H1 (cell line): ENCODE results near the gene TMEM114. TPM values are rescaled to one million over a fixed set of nuclear protein-coding genes. Genes with fewer than 3 reads are reported as not detected.

ENCODE experiments used
- CTCF ChIA-PET: fragments of 300-600 bp; sonication (Branson Sonifier 250); formaldehyde crosslinking; loops from one replicate; lab custom pipeline; 2021; ENCODE audit not compliant: partially characterized antibody; lab: Charles Lee
- POLR2A ChIA-PET: fragments of 300-600 bp; sonication (Branson Sonifier 250); formaldehyde crosslinking; loops from one replicate; lab custom pipeline; 2021; ENCODE audit warnings: inconsistent platforms; ENCODE audit not compliant: partially characterized antibody; lab: Charles Lee
- DNase-seq, 2 experiments: peaks; one replicate each; pipeline versions ENCODE4 v3.0.0 to v3.0.0-alpha.2; 2010 to 2022; ENCODE audit warnings: low spot score in 2 of 2, low read depth in 1 of 2, mixed read lengths in 1 of 2
- FAIRE-seq: peaks from 2 replicates; lab custom pipeline; 2011; peaks lifted over from hg19 to GRCh38; lab: Jason Lieb, UNC
- H2AFZ ChIP-seq: 2 replicates; pipeline ENCODE4 v1.8.1; 2012; ENCODE audit warnings: low read length, inconsistent platforms
- H2AK5ac ChIP-seq: 2 replicates; pipeline ENCODE4 v1.6.1; 2013; ENCODE audit warnings: low read depth, low read length
- H2BK120ac ChIP-seq: replicated peaks from 2 replicates; pipeline ENCODE3; 2013; ENCODE audit warnings: low read depth, low read length, inconsistent platforms
- H2BK12ac ChIP-seq: 2 replicates; pipeline ENCODE4 v1.6.1; 2013; ENCODE audit warnings: low read depth, low read length
- H2BK15ac ChIP-seq: 2 replicates; pipeline ENCODE4 v1.6.1; 2013; ENCODE audit warnings: low read length
- H2BK20ac ChIP-seq: 2 replicates; pipeline ENCODE4 v1.6.1; 2013; ENCODE audit warnings: low read length
- H2BK5ac ChIP-seq: 2 replicates; pipeline ENCODE4 v1.6.1; 2013; ENCODE audit warnings: low read depth, low read length
- H3K14ac ChIP-seq: 2 replicates; pipeline ENCODE4 v1.6.1; 2013; ENCODE audit warnings: inconsistent platforms; ENCODE audit not compliant: insufficient read length
- H3K18ac ChIP-seq: 2 replicates; pipeline ENCODE4 v1.6.1; 2013; ENCODE audit warnings: low read length; ENCODE audit errors: extremely low read depth
- H3K23ac ChIP-seq: 2 replicates; pipeline ENCODE4 v1.6.1; 2013; ENCODE audit warnings: inconsistent platforms; ENCODE audit not compliant: insufficient read length
- H3K23me2 ChIP-seq: 2 replicates; pipeline ENCODE4 v1.6.1; 2013; ENCODE audit warnings: low read depth, low read length
- H3K27ac ChIP-seq: 2 replicates; pipeline ENCODE4 v1.6.1; 2011; ENCODE audit warnings: low read depth, low read length, inconsistent platforms
- H3K27me3 ChIP-seq, 4 experiments: replicated peaks in 1 of 4; 1 replicate in 1 of 4; 2 replicates in 3 of 4; pipeline versions ENCODE4 v1.6.1 to v1.8.1; 2011 to 2013; ENCODE audit warnings: low read length in 3 of 4, mild to moderate bottlenecking in 3 of 4, inconsistent platforms in 2 of 4, mixed read lengths in 2 of 4, moderate library complexity in 1 of 4; ENCODE audit not compliant: control insufficient read depth in 3 of 4, insufficient read depth in 3 of 4; ENCODE audit errors: extremely low read depth in 1 of 4
- H3K36me3 ChIP-seq, 4 experiments: 2 replicates each; pipeline versions ENCODE4 v1.6.1 to v1.8.1; 2011 to 2013; ENCODE audit warnings: mild to moderate bottlenecking in 4 of 4, low read length in 3 of 4, moderate library complexity in 2 of 4, control low read depth in 1 of 4, inconsistent platforms in 1 of 4; ENCODE audit not compliant: insufficient read depth in 4 of 4, control insufficient read depth in 2 of 4
- H3K4ac ChIP-seq: replicated peaks from 2 replicates; pipeline ENCODE3; 2013; ENCODE audit warnings: low read length, low read depth, mixed read lengths, inconsistent platforms; ENCODE audit not compliant: insufficient read length
- H3K4me1 ChIP-seq, 4 experiments: replicated peaks in 1 of 4; 1 replicate in 1 of 4; 2 replicates in 3 of 4; pipeline versions ENCODE4 v1.6.1 to v1.8.1; 2011 to 2013; ENCODE audit warnings: low read length in 3 of 4, inconsistent platforms in 2 of 4, mixed read lengths in 1 of 4; ENCODE audit not compliant: insufficient read depth in 4 of 4, control insufficient read depth in 3 of 4
- H3K4me2 ChIP-seq, 2 experiments: 2 replicates each; pipeline versions ENCODE4 v1.6.1 to v1.8.1; 2011 to 2013; ENCODE audit warnings: low read depth in 2 of 2, low read length in 2 of 2, control low read depth in 1 of 2, inconsistent platforms in 1 of 2, mild to moderate bottlenecking in 1 of 2; ENCODE audit not compliant: insufficient read depth in 1 of 2
- H3K4me3 ChIP-seq, 4 experiments: fragments of 200-600, 300-600 bp in 1 of 4; sonication (generic), shearing (Covaris generic), sonication (Bioruptor Twin) in 1 of 4; 2 replicates each; pipeline versions ENCODE4 v1.5.1 to v1.8.1; 2011 to 2016; ENCODE audit warnings: low read length in 4 of 4, low read depth in 3 of 4, control low read depth in 2 of 4, inconsistent platforms in 2 of 4, mild to moderate bottlenecking in 2 of 4, mixed read lengths in 1 of 4, moderate library complexity in 1 of 4; ENCODE audit not compliant: insufficient read depth in 2 of 4; ENCODE audit errors: extremely low read depth in 1 of 4
- H3K56ac ChIP-seq: replicated peaks from 2 replicates; pipeline ENCODE3; 2013; ENCODE audit warnings: low read depth, mild to moderate bottlenecking, mixed read lengths, low read length, inconsistent platforms; ENCODE audit not compliant: insufficient read length
- H3K79me1 ChIP-seq: 2 replicates; pipeline ENCODE4 v1.6.1; 2013; ENCODE audit warnings: low read depth, low read length, control low read depth
- H3K79me2 ChIP-seq, 2 experiments: 2 replicates each; pipeline versions ENCODE4 v1.6.1 to v1.8.1; 2012 to 2013; ENCODE audit warnings: low read length in 2 of 2, mild to moderate bottlenecking in 2 of 2, inconsistent platforms in 1 of 2; ENCODE audit not compliant: insufficient read depth in 2 of 2, control insufficient read depth in 1 of 2
- H3K9ac ChIP-seq, 4 experiments: replicated peaks in 1 of 4; 1 replicate in 1 of 4; 2 replicates in 3 of 4; pipeline versions ENCODE4 v1.6.1 to v1.8.1; 2011 to 2013; ENCODE audit warnings: low read depth in 3 of 4, low read length in 3 of 4, control low read depth in 2 of 4, mild to moderate bottlenecking in 2 of 4, moderate library complexity in 2 of 4, inconsistent platforms in 1 of 4; ENCODE audit errors: extremely low read depth in 1 of 4
- H3K9me3 ChIP-seq, 2 experiments: 2 replicates each; pipeline versions ENCODE4 v1.6.1 to v1.8.1; 2012 to 2013; ENCODE audit warnings: mild to moderate bottlenecking in 2 of 2, moderate library complexity in 2 of 2, control low read depth in 1 of 2, inconsistent platforms in 1 of 2, low read depth in 1 of 2, low read length in 1 of 2, mixed read lengths in 1 of 2; ENCODE audit not compliant: insufficient read depth in 2 of 2
- H4K20me1 ChIP-seq, 2 experiments: replicated peaks in 1 of 2; 2 replicates each; pipeline versions ENCODE3 to v1.8.1; 2011 to 2013; ENCODE audit warnings: inconsistent platforms in 2 of 2, low read length in 2 of 2, mild to moderate bottlenecking in 1 of 2; ENCODE audit not compliant: insufficient read depth in 2 of 2, control insufficient read depth in 1 of 2
- H4K5ac ChIP-seq: 2 replicates; pipeline ENCODE4 v1.6.1; 2013; ENCODE audit warnings: low read length, low read depth, mixed read lengths, inconsistent platforms; ENCODE audit not compliant: insufficient read length
- H4K8ac ChIP-seq: 2 replicates; pipeline ENCODE4 v1.8.0; 2013; ENCODE audit warnings: mild to moderate bottlenecking, moderate library complexity, low read length, inconsistent platforms; ENCODE audit not compliant: insufficient read depth; ENCODE audit errors: extremely low read depth
- H4K91ac ChIP-seq: replicated peaks from 2 replicates; pipeline ENCODE3; 2013; ENCODE audit warnings: low read length, mixed read lengths, inconsistent platforms; ENCODE audit not compliant: insufficient read length
- BACH1 ChIP-seq: IDR thresholded peaks from 2 replicates; pipeline ENCODE4 v1.6.1; 2012; ENCODE audit warnings: low read length, improper control_type of control experiment
- BCL11A ChIP-seq, 2 experiments: IDR thresholded peaks; one replicate each; pipeline ENCODE4 v1.6.1; 2011; ENCODE audit warnings: low read depth in 2 of 2, low read length in 2 of 2, mild to moderate bottlenecking in 2 of 2
- BRCA1 ChIP-seq: IDR thresholded peaks from 2 replicates; pipeline ENCODE4 v1.6.1; 2012; ENCODE audit warnings: low read depth, low read length, improper control_type of control experiment
- JUND ChIP-seq: IDR thresholded peaks from 2 replicates; pipeline ENCODE4 v1.6.1; 2011; ENCODE audit warnings: mild to moderate bottlenecking, improper control_type of control experiment, low read length
- MAFK ChIP-seq: IDR thresholded peaks from 2 replicates; pipeline ENCODE4 v1.6.1; 2012; ENCODE audit warnings: low read depth, mild to moderate bottlenecking, improper control_type of control experiment, low read length
- NRF1 ChIP-seq: IDR thresholded peaks from 2 replicates; pipeline ENCODE4 v1.6.1; 2011; ENCODE audit warnings: mild to moderate bottlenecking, low read depth, low read length, improper control_type of control experiment
- POLR2A ChIP-seq, 2 experiments: IDR thresholded peaks; 1 replicate in 1 of 2; 2 replicates in 1 of 2; pipeline ENCODE4 v1.6.1; 2011; ENCODE audit warnings: low read depth in 2 of 2, low read length in 2 of 2, mild to moderate bottlenecking in 2 of 2; ENCODE audit errors: control extremely low read depth in 1 of 2
- RFX5 ChIP-seq: IDR thresholded peaks from 2 replicates; pipeline ENCODE4 v1.6.1; 2011; ENCODE audit warnings: low read depth, low read length, improper control_type of control experiment, borderline replicate concordance
- RNF2 ChIP-seq: fragments of 200-900, 300-1000 bp; sonication (generic); IDR thresholded peaks from 2 replicates; pipeline ENCODE4 v1.7.1; 2016; ENCODE audit warnings: borderline replicate concordance, low read depth, mild to moderate bottlenecking, antibody characterized with exemption, low read length; ENCODE audit not compliant: poor library complexity, severe bottlenecking; ENCODE audit errors: missing control alignments
- SIX5 ChIP-seq: IDR thresholded peaks from 2 replicates; pipeline ENCODE4 v1.6.1; 2011; ENCODE audit warnings: mild to moderate bottlenecking, low read depth, low read length
- TAF1 ChIP-seq: IDR thresholded peaks from 2 replicates; pipeline ENCODE4 v1.6.1; 2011; ENCODE audit warnings: mild to moderate bottlenecking, low read depth, low read length
- TAF7 ChIP-seq: optimal IDR thresholded peaks from 2 replicates; pipeline ENCODE3; 2011; ENCODE audit warnings: low read depth, mild to moderate bottlenecking, inconsistent platforms, low read length, moderate library complexity, borderline replicate concordance
- USF2 ChIP-seq: IDR thresholded peaks from 2 replicates; pipeline ENCODE4 v1.6.1; 2011; ENCODE audit warnings: low read length, improper control_type of control experiment
- YY1 ChIP-seq: IDR thresholded peaks from 2 replicates; pipeline ENCODE4 v1.6.1; 2011; ENCODE audit warnings: low read depth, mild to moderate bottlenecking, low read length
- WGBS, 2 experiments: shearing (Covaris generic) in 1 of 2; methylation state at CpG; one replicate each; pipeline versions ENCODE4 v1.1.6 to v1.1.7; 2013 to 2015; ENCODE audit warnings: low lambda C conversion rate in 2 of 2, mixed read lengths in 2 of 2, inconsistent platforms in 1 of 2, low coverage in 1 of 2, missing lambda C conversion rate in 1 of 2; ENCODE audit not compliant: insufficient replicate concordance in 2 of 2, insufficient coverage in 1 of 2, insufficient read length in 1 of 2; ENCODE audit errors: extremely low coverage in 1 of 2, missing lambda C conversion rate in 1 of 2; 5-methylcytosine and 5-hydroxymethylcytosine counted together
- polyA plus RNA-seq, 7 experiments: library from polyadenylated mRNA; depleted of rRNA in 3 of 7; stranded (reverse) in 5 of 7; unstranded in 2 of 7; fragments of >200 nt in 5 of 7; fragments of 200-250 nt in 2 of 7; gene quantifications; 1 replicate in 5 of 7; 2 replicates in 1 of 7; 4 replicates in 1 of 7; pipeline versions ENCODE4 v1.2.1 to v1.2.3, GENCODE V29; 2011 to 2013; ENCODE audit warnings: missing spikeins in 2 of 7, mixed read lengths in 2 of 7
- total RNA-seq: library from RNA; stranded (reverse); fragmentation: NEBNext Ultra II Directional; extraction: Animal tissue kit (Norgen Biotek cat#: 25700); gene quantifications from 2 replicates; pipeline ENCODE4 v1.2.1, GENCODE V29; 2021

Gene TMEM114
- total and polyA plus RNA-seq, 2 of the 8 experiments (the other 6 are each of a cell fraction or from before 2014, with no cell fraction given) = 1.6 to 2.9 TPM

- Histone ChIP-seq H3K79me1 (no peaks in the 10 kb centered on the region), H2BK5ac (no peak overlapping the region), H3K18ac (no peak overlapping the region), H2AK5ac (no peak overlapping the region), H4K20me1 (no peaks in the 10 kb centered on the region), H3K27me3 (no peaks in the 10 kb centered on the region), H3K27ac (no peak overlapping the region), H3K56ac (no peak overlapping the region), H2BK12ac (no peak overlapping the region), H3K9ac (no peak overlapping the region), H3K4me1 (peaks cover 0 to 3% (median 0%) of the 10 kb centered on the region in 4 experiments; a peak in 2 of 7 replicates), H4K5ac (no peak overlapping the region), H3K79me2 (no peaks in the 10 kb centered on the region), H3K36me3 (no peaks in the 10 kb centered on the region; a peak in 1 of 8 replicates), H3K9me3 (no peaks in the 10 kb centered on the region), H3K4ac (no peak overlapping the region), H3K23ac (no peak overlapping the region), H4K91ac (no peak overlapping the region), H3K4me3 (no peak overlapping the region), H3K4me2 (no peak overlapping the region), H2BK15ac (no peak overlapping the region), H4K8ac (no peak overlapping the region), H2BK20ac (no peak overlapping the region), H3K14ac (no peak overlapping the region), H3K23me2 (no peaks in the 10 kb centered on the region), H2BK120ac (no peak overlapping the region), H2AFZ (no peak overlapping the region)
- WGBS, 2 experiments = 85% methylated on average over 9 of the region's 9 CpGs; no CpG with 5 or more reads in 1 of the 2 experiments
- CTCF ChIA-PET = interaction anchor here (1.0 to 12.4 kb wide), 10 partner anchors 9 to 212 kb away, joined by 3 to 162 read pairs (median 4); no protein-coding TSS in a partner anchor
- DNase-seq (no peak), FAIRE-seq (no peak)
- POLR2A ChIA-PET = interaction anchor here (0.8 to 1.5 kb wide), 4 partner anchors 9 to 56 kb away, joined by 3 to 4 read pairs (median 3); partner anchors contain the start of gene METTL22
- TF ChIP-seq POLR2A (IDR thresholded peaks at IDR 0.05; ENCODE audit: control extremely low read depth in 1 of 2, low read depth in 2 of 2, low read length in 2 of 2) (no peak), TAF1 (no peak), MAFK (no peak), BACH1 (no peak), BRCA1 (no peak), YY1 (no peak), TAF7 (no peak), BCL11A (IDR thresholded peaks at IDR 0.05; ENCODE audit: low read depth in 2 of 2, low read length in 2 of 2) (no peak), RNF2 (no peak), JUND (no peak), RFX5 (no peak), NRF1 (no peak), SIX5 (no peak), USF2 (no peak)
Measured at GRCh38 chr16:8579559-8579958, 10.8 kb downstream of the TMEM114 start.
